GM12878 (cell line): ENCODE measurements around the gene AEN. TPM values are rescaled to one million over a fixed set of nuclear protein-coding genes. Genes with fewer than 3 reads are reported as not detected.

Experiments
- ATAC-seq: fragments of 200-7000 bp; cut with Tn5 transposase; 3 replicates; pipeline ENCODE4 v1.9.1; 2020; ENCODE audit warnings: mild to moderate bottlenecking, moderate library complexity
- BruUV-seq: library from RNA; stranded (reverse); fragments of 400-500 nt; replicated peaks from 2 replicates; lab custom pipeline; 2021; lab: Mats Ljungman, UMichigan
- CTCF ChIA-PET: fragments of 300-600 bp; sonication (Branson Sonifier 250); formaldehyde crosslinking; extraction: SDS; loops from one replicate; lab custom pipeline; 2021; ENCODE audit warnings: inconsistent platforms; lab: Yijun Ruan, JAX
- POLR2A ChIA-PET: fragments of 350-600 bp; formaldehyde crosslinking; extraction: SDS; loops from one replicate; lab custom pipeline; 2021; ENCODE audit warnings: inconsistent platforms; lab: Charles Lee
- RAD21 ChIA-PET: fragments of 300-600 bp; sonication (Branson Sonifier 250); formaldehyde crosslinking; loops from one replicate; lab custom pipeline; 2023; ENCODE audit warnings: antibody characterized with exemption; ENCODE audit not compliant: unreplicated experiment; lab: Charles Lee
- SMC1A ChIA-PET: fragments of 300-600 bp; sonication (Branson Sonifier 250); formaldehyde crosslinking; loops from one replicate; lab custom pipeline; 2023; ENCODE audit not compliant: unreplicated experiment, uncharacterized antibody; lab: Charles Lee
- DNase-seq: peaks from one replicate; pipeline ENCODE4 v3.0.0-alpha.2; 2011; ENCODE audit warnings: low read depth, low spot score
- FAIRE-seq: peaks from 3 replicates; lab custom pipeline; 2011; peaks lifted over from hg19 to GRCh38; lab: Jason Lieb, UNC
- H2AFZ ChIP-seq: 2 replicates; pipeline ENCODE4 v1.6.0; 2011; ENCODE audit warnings: low read depth, low read length, control low read depth; ENCODE audit not compliant: control insufficient read depth
- H3K27ac ChIP-seq: 2 replicates; pipeline ENCODE4 v1.5.1; 2011; ENCODE audit warnings: control low read depth; ENCODE audit not compliant: control insufficient read depth, insufficient read depth
- H3K27me3 ChIP-seq, 2 experiments: replicated peaks in 1 of 2; 2 replicates each; pipeline versions ENCODE4 v1.6.0 to v1.6.1; 2011; ENCODE audit warnings: low read length in 1 of 2; ENCODE audit not compliant: control insufficient read depth in 2 of 2, insufficient read depth in 2 of 2
- H3K36me3 ChIP-seq, 2 experiments: 2 replicates each; pipeline ENCODE4 v1.5.1; 2011; ENCODE audit warnings: low read length in 1 of 2; ENCODE audit not compliant: control insufficient read depth in 2 of 2, insufficient read depth in 2 of 2
- H3K4me1 ChIP-seq: 2 replicates; pipeline ENCODE4 v1.6.1; 2011; ENCODE audit warnings: mild to moderate bottlenecking, low read length, moderate library complexity, mixed read lengths; ENCODE audit not compliant: control insufficient read depth, insufficient read depth
- H3K4me2 ChIP-seq: 2 replicates; pipeline ENCODE4 v1.6.0; 2011; ENCODE audit warnings: control low read depth; ENCODE audit not compliant: control insufficient read depth, insufficient read depth
- H3K4me3 ChIP-seq: fragments of 200-600 bp; sonication (generic); 2 replicates; pipeline ENCODE4 v1.5.1; 2016
- H3K79me2 ChIP-seq: 2 replicates; pipeline ENCODE4 v1.6.0; 2011; ENCODE audit warnings: low read length; ENCODE audit not compliant: control insufficient read depth, insufficient read depth
- H3K9ac ChIP-seq: 2 replicates; pipeline ENCODE4 v1.8.0; 2011; ENCODE audit warnings: low read length, control low read depth, mixed read lengths; ENCODE audit not compliant: control insufficient read depth, insufficient read depth
- H3K9me3 ChIP-seq: replicated peaks from 3 replicates; pipeline ENCODE4 v1.5.1; 2011; ENCODE audit warnings: mild to moderate bottlenecking, low read length; ENCODE audit not compliant: control insufficient read depth, insufficient read depth
- H4K20me1 ChIP-seq: 2 replicates; pipeline ENCODE4 v1.6.0; 2011; ENCODE audit not compliant: control insufficient read depth, insufficient read depth
- BRCA1 ChIP-seq: IDR thresholded peaks from 2 replicates; pipeline ENCODE4 v1.6.1; 2011; ENCODE audit warnings: low read depth, low read length, improper control_type of control experiment
- CHD2 ChIP-seq: IDR thresholded peaks from 2 replicates; pipeline ENCODE4 v1.6.1; 2011; ENCODE audit warnings: low read depth, low read length, improper control_type of control experiment, borderline replicate concordance
- CHD4 ChIP-seq: fragments of 200-600 bp; sonication (generic); IDR thresholded peaks from 2 replicates; pipeline ENCODE4 v1.6.1; 2016; ENCODE audit warnings: mild to moderate bottlenecking
- EED ChIP-seq: sonication (generic); IDR thresholded peaks from 2 replicates; pipeline ENCODE4 v1.6.1; 2016; ENCODE audit warnings: antibody characterized with exemption, low read depth
- EP300 ChIP-seq, 2 experiments: fragments of 150-350 bp in 1 of 2; IDR thresholded peaks; 2 replicates each; pipeline ENCODE4 v1.6.1; 2011 to 2012; ENCODE audit warnings: low read depth in 2 of 2, low read length in 2 of 2, borderline replicate concordance in 1 of 2, improper control_type of control experiment in 1 of 2, inconsistent platforms in 1 of 2; ENCODE audit not compliant: control insufficient read depth in 1 of 2
- ETV6 ChIP-seq, 2 experiments: fragments of 450-650 bp in 1 of 2; IDR thresholded peaks in 1 of 2; conservative IDR thresholded peaks in 1 of 2; 2 replicates each; pipeline ENCODE4 v1.6.1; 2014; ENCODE audit warnings: antibody characterized with exemption in 1 of 2, borderline replicate concordance in 1 of 2, low read depth in 1 of 2, mild to moderate bottlenecking in 1 of 2, moderate library complexity in 1 of 2
- FOS ChIP-seq: IDR thresholded peaks from 3 replicates; pipeline ENCODE4 v1.6.1; 2011; ENCODE audit warnings: borderline replicate concordance; ENCODE audit not compliant: insufficient read length; ENCODE audit errors: extremely low read depth
- KDM1A ChIP-seq: fragments of 200-600 bp; sonication (generic); IDR thresholded peaks from 2 replicates; pipeline ENCODE4 v1.6.1; 2016; ENCODE audit warnings: borderline replicate concordance
- NR2F1 ChIP-seq: fragments of 450-650 bp; conservative IDR thresholded peaks from 2 replicates; pipeline ENCODE4 v1.6.1; 2017; ENCODE audit warnings: mild to moderate bottlenecking
- RAD21 ChIP-seq: IDR thresholded peaks from 2 replicates; pipeline ENCODE4 v1.6.1; 2011; ENCODE audit warnings: mild to moderate bottlenecking, low read depth, low read length, moderate library complexity; ENCODE audit not compliant: insufficient read depth
- RUNX3 ChIP-seq: IDR thresholded peaks from 2 replicates; pipeline ENCODE4 v1.6.1; 2012; ENCODE audit warnings: low read length, inconsistent platforms
- SMARCA5 ChIP-seq: fragments of 450-650 bp; IDR thresholded peaks from 2 replicates; pipeline ENCODE4 v1.6.1; 2017; ENCODE audit warnings: mild to moderate bottlenecking
- SMC3 ChIP-seq: IDR thresholded peaks from 2 replicates; pipeline ENCODE4 v1.6.1; 2011; ENCODE audit warnings: low read length, improper control_type of control experiment, borderline replicate concordance
- SPI1 ChIP-seq: IDR thresholded peaks from 2 replicates; pipeline ENCODE4 v1.6.1; 2011; ENCODE audit warnings: low read depth, mild to moderate bottlenecking, low read length, moderate library complexity, borderline replicate concordance; ENCODE audit not compliant: insufficient read depth
- SREBF1 ChIP-seq: IDR thresholded peaks from 2 replicates; pipeline ENCODE4 v1.6.1; 2012; ENCODE audit warnings: mild to moderate bottlenecking, low read length
- TCF12 ChIP-seq: IDR thresholded peaks from 2 replicates; pipeline ENCODE4 v1.6.1; 2011; ENCODE audit warnings: low read depth, mild to moderate bottlenecking, low read length
- ZNF384 ChIP-seq: IDR thresholded peaks from 2 replicates; pipeline ENCODE4 v1.6.1; 2012; ENCODE audit warnings: low read depth, mild to moderate bottlenecking, low read length, improper control_type of control experiment, borderline replicate concordance
- WGBS: methylation state at CpG from one replicate; pipeline ENCODE4 v1.1.6; 2016; ENCODE audit warnings: low lambda C conversion rate; ENCODE audit not compliant: insufficient replicate concordance, insufficient coverage; ENCODE audit errors: missing lambda C conversion rate; 5-methylcytosine and 5-hydroxymethylcytosine counted together
- in situ Hi-C: fragments of 300-500 bp; cut with MboI; formaldehyde crosslinking; loops from 9 replicates; pipeline ENCODE4 v1.14.3; 2018; ENCODE audit warnings: mixed read lengths
- intact Hi-C: fragments of 100-400 bp; cut with micrococcal nuclease; formaldehyde crosslinking; loops from one replicate; pipeline ENCODE4 v1.14.2; 2022; ENCODE audit not compliant: unreplicated experiment
- polyA plus RNA-seq, 11 experiments: library from polyadenylated mRNA; depleted of rRNA in 4 of 11; unstranded in 6 of 11; stranded (reverse) in 5 of 11; fragments of >200 nt; fragmentation: Nextera tagmentation in 4 of 11; fragmentation: Illumina TruSeq in 1 of 11; extraction: Ambion mirVana in 4 of 11; extraction: Trizol in 1 of 11; gene quantifications; 1 replicate in 1 of 11; 2 replicates in 10 of 11; pipeline versions ENCODE4 v1.2.1 to v1.2.3, GENCODE V29; 2011 to 2016; ENCODE audit warnings: inconsistent platforms in 2 of 11, missing spikeins in 2 of 11, low read depth in 1 of 11
- total RNA-seq, 4 experiments: library from RNA; depleted of rRNA in 3 of 4; stranded (reverse); fragments of >200 nt in 3 of 4; fragmentation: Illumina TruSeq in 1 of 4; extraction: Trizol in 1 of 4; gene quantifications; 2 replicates each; pipeline versions ENCODE4 v1.2.1 to v1.2.3, GENCODE V29; 2013 to 2021
- TF ChIP-seq, protein P1 (sequence below): fragments of 450-650 bp; IDR thresholded peaks from 2 replicates; pipeline ENCODE4 v1.6.1; 2017; ENCODE audit warnings: low read depth, mild to moderate bottlenecking, moderate library complexity

The AEN gene
- total and polyA plus RNA-seq, 10 of the 15 experiments (the other 5 are each of a cell fraction or from before 2014, with no cell fraction given) = 11.7 to 81.2 (median 53.7) TPM

DNA sequence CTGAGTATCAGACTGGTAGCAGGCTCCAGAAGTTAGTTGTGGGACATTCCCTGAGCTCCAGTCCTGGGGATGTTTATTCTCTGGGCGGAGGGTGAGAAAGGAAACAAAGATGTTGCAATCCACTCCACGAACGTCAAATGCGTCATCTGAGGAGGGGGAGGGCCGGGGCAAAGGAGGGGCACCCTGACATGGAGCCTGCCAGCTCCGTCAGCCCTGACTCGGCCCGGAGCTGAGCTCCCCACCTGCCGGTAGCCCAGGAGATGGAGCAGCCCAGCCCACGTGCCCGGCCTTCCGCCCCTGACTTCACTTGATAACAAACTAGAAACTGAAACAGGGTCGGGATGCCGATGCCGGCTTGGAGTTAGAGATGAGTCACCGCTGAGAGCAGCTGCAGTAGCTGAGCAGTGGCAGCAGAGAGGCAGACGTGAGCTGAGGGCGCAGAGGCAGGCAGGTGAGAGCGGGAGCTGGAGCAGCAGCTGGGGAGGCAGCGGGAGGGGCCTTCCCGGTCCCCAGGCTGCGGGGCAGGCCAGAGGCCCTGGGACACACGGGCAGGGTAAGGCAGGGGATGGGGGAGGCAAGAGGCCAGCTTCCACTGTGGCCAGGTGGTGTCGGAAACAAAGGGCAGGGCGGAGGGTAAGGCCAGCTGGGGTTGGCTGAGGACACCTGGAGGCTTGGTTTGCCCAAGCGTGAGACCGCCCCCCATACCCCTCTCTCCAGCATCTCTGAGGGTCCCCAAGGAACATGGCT is 17.7 kb downstream of the AEN start, which contains the start of gene ISG20 (continued):
- TF ChIP-seq RAD21 (peak; percentile 51), ETV6 (conservative IDR thresholded peaks at IDR 0.05 in 1 of 2, IDR thresholded peaks at IDR 0.05 in 1 of 2; ENCODE audit: borderline replicate concordance in 1 of 2, low read depth in 1 of 2) (no peak; a peak in 1 of 4 replicates), CHD2 (peak; percentile 74; the same call in 1 of the 2 replicates), SMC3 (peak; percentile 35), ZNF384 (no peak), EP300 (IDR thresholded peaks at IDR 0.05; ENCODE audit: borderline replicate concordance in 1 of 2, control insufficient read depth in 1 of 2, low read depth in 2 of 2, low read length in 2 of 2) (peak in 1 of 2 experiments; percentile 52; a peak in 2 of 4 replicates)

DNA sequence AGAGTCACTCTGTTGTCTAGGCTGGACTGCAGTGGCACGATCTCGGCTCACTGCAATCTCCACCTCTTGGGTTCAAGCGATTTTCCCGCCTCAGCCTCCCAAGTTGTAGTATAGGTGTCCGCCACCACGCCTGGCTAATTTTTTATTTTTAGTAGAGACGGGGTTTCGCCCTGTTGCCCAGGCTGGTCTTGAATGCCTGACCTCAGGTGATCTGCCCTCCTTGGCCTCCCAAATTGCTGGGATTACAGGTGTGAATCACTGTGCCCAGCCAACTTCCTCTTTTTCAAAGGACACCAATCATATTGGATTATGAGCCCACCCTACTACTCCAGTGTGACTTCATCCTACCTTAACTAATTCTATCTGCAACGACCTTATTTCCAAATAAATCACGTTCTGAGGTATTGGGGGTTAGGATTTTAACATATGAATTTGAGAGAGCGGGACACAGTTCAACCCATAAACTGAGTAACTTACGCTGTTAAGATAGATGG is 20.9 kb downstream of the AEN start:
- POLR2A ChIA-PET = interaction anchor here (0.6 to 1.0 kb wide), 4 partner anchors 15 to 923 kb away, joined by 3 to 9 read pairs (median 5); no protein-coding TSS in a partner anchor
- peaks cover 0 to 4% of the 10 kb centered on the region in 2 experiments for H3K36me3 ChIP-seq
- intact Hi-C loops = no loop called here
- SMC1A ChIA-PET = no interaction called here
- 0 out of 2 replicates have a peak, but pooled peaks cover under 1% of the 10 kb centered on the region for H4K20me1 ChIP-seq
- H3K9ac ChIP-seq = no peak overlapping the region
- WGBS = 20% methylated on average over 12 of the region's 12 CpGs
- CTCF ChIA-PET = interaction anchor here (0.6 to 1.0 kb wide), 2 partner anchors 18 to 244 kb away, joined by 3 to 4 read pairs; no protein-coding TSS in a partner anchor
- peak overlapping the region; percentile 23; the same call in 1 of the 2 replicates for H3K4me3 ChIP-seq
- no peaks in the 10 kb centered on the region for H3K9me3 ChIP-seq
- FAIRE-seq (no peak), DNase-seq (no peak), ATAC-seq (no peak)
- H3K4me1 ChIP-seq = peaks cover 41% of the 10 kb centered on the region
- no peaks in the 10 kb centered on the region for H3K27me3 ChIP-seq
- H3K27ac ChIP-seq = peak overlapping the region; percentile 99
- no peak overlapping the region for H2AFZ ChIP-seq
- in situ Hi-C loops = no loop called here
- peaks cover 36% of the 10 kb centered on the region for H3K79me2 ChIP-seq
- H3K4me2 ChIP-seq = peak overlapping the region; percentile 89
- RAD21 ChIA-PET = no interaction called here
- no TSS peak for BruUV-seq
- TF ChIP-seq NR2F1 (no peak), SREBF1 (no peak), KDM1A (no peak), RUNX3 (no peak), EED (no peak), TCF12 (no peak), SMARCA5 (no peak), CHD4 (no peak), SPI1 (peak; percentile 54), FOS (no peak), ETV6 (conservative IDR thresholded peaks at IDR 0.05 in 1 of 2, IDR thresholded peaks at IDR 0.05 in 1 of 2; ENCODE audit: borderline replicate concordance in 1 of 2, low read depth in 1 of 2) (no peak), BRCA1 (no peak)
- TF ChIP-seq, protein P1, sequence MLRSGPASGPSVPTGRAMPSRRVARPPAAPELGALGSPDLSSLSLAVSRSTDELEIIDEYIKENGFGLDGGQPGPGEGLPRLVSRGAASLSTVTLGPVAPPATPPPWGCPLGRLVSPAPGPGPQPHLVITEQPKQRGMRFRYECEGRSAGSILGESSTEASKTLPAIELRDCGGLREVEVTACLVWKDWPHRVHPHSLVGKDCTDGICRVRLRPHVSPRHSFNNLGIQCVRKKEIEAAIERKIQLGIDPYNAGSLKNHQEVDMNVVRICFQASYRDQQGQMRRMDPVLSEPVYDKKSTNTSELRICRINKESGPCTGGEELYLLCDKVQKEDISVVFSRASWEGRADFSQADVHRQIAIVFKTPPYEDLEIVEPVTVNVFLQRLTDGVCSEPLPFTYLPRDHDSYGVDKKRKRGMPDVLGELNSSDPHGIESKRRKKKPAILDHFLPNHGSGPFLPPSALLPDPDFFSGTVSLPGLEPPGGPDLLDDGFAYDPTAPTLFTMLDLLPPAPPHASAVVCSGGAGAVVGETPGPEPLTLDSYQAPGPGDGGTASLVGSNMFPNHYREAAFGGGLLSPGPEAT = no peak
